IMR-90 (cell line): ENCODE results near the gene TMCO2.

ENCODE experiments used
- BHLHE40 ChIP-seq: fragments of 150-350 bp; IDR thresholded peaks from 2 replicates; pipeline ENCODE4 v1.6.1; 2016; ENCODE audit warnings: mild to moderate bottlenecking, low read depth, low read length
- CEBPB ChIP-seq: IDR thresholded peaks from 2 replicates; pipeline ENCODE4 v1.6.1; 2012; ENCODE audit warnings: low read depth, low read length, improper control_type of control experiment
- CTCF ChIP-seq: conservative IDR thresholded peaks from 2 replicates; pipeline ENCODE4 v1.5.1; 2012; ENCODE audit warnings: mild to moderate bottlenecking, low read depth, low read length, improper control_type of control experiment
- MXI1 ChIP-seq: IDR thresholded peaks from 2 replicates; pipeline ENCODE4 v1.6.1; 2012; ENCODE audit warnings: low read depth, mild to moderate bottlenecking, low read length, moderate library complexity, borderline replicate concordance
- NFE2L2 ChIP-seq: fragments of 150-350 bp; IDR thresholded peaks from 2 replicates; pipeline ENCODE4 v1.6.1; 2016; ENCODE audit warnings: low read depth, mild to moderate bottlenecking, low read length
- POLR2A ChIP-seq: IDR thresholded peaks from 2 replicates; pipeline ENCODE4 v1.6.1; 2012; ENCODE audit warnings: mild to moderate bottlenecking, low read depth, low read length
- RAD21 ChIP-seq: IDR thresholded peaks from 2 replicates; pipeline ENCODE4 v1.6.1; 2012; ENCODE audit warnings: low read length, improper control_type of control experiment
- SMC3 ChIP-seq: fragments of 150-350 bp; IDR thresholded peaks from 2 replicates; pipeline ENCODE4 v1.6.1; 2016; ENCODE audit warnings: low read depth, mild to moderate bottlenecking, antibody characterized with exemption, low read length, moderate library complexity

GRCh38 chr1:40218333-40218732, 29.4 kb upstream of the TMCO2 start:
- TF ChIP-seq SMC3 (no peak), CTCF (no peak), NFE2L2 (no peak), POLR2A (no peak), BHLHE40 (no peak), RAD21 (no peak), CEBPB (no peak), MXI1 (no peak)
